ENCODE measurements around the gene ADGRE3.

The ADGRE3 gene

DNA sequence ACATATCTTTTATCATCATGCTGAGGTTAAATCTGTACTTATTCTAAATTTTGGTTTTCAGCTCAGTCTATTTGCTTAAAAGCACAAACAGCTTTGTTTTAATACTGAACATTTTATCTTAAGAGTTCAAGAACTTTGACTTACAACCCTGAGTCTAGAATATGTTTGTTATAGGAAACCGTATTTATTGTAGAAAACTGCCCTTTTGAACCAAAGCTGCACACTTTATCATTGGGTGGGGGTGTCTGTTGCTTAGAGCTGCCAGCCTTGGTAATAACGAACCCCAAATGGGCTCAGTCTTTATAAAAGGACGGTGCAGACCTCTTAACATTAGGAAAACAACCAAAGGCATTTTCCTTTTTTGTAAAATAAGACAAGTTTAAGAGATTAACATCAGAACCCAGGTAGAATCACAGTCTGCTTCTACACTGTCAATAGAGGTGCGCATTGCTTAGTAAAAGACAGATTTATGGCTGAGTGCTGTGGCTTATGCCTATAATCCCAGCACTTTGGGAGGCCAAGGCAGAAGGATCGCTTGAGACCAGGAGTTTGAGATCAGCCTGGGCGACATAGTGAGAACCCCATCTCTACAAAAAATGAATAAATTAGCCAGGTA lies 14.7 kb downstream of the ADGRE3 start (continued):
- TF ChIP-seq ZNF747 (tag by site-specific recombination; IDR thresholded peaks at IDR 0.05): no peak
- TF ChIP-seq, protein P1, sequence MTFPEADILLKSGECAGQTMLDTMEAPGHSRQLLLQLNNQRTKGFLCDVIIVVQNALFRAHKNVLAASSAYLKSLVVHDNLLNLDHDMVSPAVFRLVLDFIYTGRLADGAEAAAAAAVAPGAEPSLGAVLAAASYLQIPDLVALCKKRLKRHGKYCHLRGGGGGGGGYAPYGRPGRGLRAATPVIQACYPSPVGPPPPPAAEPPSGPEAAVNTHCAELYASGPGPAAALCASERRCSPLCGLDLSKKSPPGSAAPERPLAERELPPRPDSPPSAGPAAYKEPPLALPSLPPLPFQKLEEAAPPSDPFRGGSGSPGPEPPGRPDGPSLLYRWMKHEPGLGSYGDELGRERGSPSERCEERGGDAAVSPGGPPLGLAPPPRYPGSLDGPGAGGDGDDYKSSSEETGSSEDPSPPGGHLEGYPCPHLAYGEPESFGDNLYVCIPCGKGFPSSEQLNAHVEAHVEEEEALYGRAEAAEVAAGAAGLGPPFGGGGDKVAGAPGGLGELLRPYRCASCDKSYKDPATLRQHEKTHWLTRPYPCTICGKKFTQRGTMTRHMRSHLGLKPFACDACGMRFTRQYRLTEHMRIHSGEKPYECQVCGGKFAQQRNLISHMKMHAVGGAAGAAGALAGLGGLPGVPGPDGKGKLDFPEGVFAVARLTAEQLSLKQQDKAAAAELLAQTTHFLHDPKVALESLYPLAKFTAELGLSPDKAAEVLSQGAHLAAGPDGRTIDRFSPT (tag by site-specific recombination; IDR thresholded peaks at IDR 0.05): no peak
- TF ChIP-seq, protein P2, sequence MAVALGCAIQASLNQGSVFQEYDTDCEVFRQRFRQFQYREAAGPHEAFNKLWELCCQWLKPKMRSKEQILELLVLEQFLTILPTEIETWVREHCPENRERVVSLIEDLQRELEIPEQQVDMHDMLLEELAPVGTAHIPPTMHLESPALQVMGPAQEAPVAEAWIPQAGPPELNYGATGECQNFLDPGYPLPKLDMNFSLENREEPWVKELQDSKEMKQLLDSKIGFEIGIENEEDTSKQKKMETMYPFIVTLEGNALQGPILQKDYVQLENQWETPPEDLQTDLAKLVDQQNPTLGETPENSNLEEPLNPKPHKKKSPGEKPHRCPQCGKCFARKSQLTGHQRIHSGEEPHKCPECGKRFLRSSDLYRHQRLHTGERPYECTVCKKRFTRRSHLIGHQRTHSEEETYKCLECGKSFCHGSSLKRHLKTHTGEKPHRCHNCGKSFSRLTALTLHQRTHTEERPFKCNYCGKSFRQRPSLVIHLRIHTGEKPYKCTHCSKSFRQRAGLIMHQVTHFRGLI (tag by site-specific recombination; IDR thresholded peaks at IDR 0.05): no peak

DNA sequence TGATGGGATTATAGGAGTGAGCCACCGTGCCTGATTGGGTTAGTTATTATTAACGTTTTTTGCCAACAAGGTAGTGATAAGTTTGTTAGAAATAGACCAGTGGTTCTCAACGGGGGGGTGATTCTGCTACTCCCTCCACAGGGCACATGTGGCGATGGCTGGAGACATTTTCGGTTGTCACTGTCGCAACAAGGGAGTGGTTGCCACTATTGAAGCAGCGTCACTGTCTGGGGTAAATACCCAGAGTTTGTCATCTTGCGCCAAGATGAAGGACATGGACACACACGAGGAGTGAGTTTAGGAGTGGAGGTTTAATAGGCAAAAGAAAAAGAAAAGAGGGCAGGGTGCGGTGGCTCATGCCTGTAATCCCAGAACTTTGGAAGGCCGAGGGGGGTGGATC lies 18.9 kb downstream of the ADGRE3 start:
- no peak overlapping the region for H3K27ac ChIP-seq (ENCODE audit: extremely low read depth, low read depth, low read length)
- H3K4me3 ChIP-seq (ENCODE audit: low read depth, low read length): no peak overlapping the region
- ChIA-PET POLR2A (no interaction called here), CTCF (no interaction called here)
- TF ChIP-seq, protein P3, sequence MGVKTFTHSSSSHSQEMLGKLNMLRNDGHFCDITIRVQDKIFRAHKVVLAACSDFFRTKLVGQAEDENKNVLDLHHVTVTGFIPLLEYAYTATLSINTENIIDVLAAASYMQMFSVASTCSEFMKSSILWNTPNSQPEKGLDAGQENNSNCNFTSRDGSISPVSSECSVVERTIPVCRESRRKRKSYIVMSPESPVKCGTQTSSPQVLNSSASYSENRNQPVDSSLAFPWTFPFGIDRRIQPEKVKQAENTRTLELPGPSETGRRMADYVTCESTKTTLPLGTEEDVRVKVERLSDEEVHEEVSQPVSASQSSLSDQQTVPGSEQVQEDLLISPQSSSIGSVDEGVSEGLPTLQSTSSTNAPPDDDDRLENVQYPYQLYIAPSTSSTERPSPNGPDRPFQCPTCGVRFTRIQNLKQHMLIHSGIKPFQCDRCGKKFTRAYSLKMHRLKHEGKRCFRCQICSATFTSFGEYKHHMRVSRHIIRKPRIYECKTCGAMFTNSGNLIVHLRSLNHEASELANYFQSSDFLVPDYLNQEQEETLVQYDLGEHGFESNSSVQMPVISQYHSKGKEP (tag by site-specific recombination; IDR thresholded peaks at IDR 0.05): no peak
- no peaks in the 10 kb centered on the region for H3K9me3 ChIP-seq (ENCODE audit: control insufficient read depth, insufficient read depth, low read depth, low read length)
- H3K4me1 ChIP-seq (ENCODE audit: control insufficient read depth, insufficient read depth, low read length): no peaks in the 10 kb centered on the region
- H3K36me3 ChIP-seq (ENCODE audit: control insufficient read depth in 2 of 2, insufficient read depth in 1 of 2, low read length in 2 of 2): no peaks in the 10 kb centered on the region

DNA sequence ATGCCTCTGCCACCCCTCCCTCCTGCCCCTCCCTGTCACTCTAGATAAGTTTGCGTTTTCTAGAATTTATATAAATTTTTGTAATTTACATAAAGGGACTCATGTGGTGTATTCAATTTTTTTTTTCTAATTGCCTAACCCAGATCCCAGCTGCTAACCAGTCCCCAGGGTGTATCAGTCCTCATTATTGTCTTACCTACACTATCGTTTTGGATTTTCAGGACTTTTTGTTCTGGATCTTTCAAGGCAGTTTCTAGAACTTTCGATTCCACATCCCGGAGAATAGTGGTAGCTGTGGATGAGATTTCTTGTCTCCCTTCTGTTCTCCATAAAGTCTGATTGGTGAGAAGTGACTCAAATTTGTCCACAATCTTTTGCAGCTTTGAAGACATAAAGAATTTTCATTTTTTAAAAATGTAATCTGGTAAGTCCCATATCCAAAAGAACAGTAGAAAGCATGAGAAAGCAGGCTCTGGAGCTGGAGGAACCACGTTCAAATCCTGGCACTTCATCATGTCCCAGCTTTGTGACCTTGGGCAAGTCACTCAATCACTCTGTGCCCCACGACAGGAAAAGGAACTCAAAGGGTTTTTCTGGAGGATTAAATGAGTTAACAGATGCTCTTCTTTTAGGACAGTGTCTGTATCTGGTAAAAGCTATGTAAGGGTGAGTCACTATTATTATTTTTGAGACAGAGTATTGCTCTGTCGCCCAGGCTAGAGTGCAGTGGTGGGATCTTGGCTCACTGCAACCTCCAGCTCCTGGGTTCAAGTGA lies 19.7 kb downstream of the ADGRE3 start:
- no peaks in the 10 kb centered on the region for H3K9me3 ChIP-seq (ENCODE audit: control insufficient read depth, insufficient read depth, low read depth, low read length)
- H3K36me3 ChIP-seq (ENCODE audit: control insufficient read depth in 2 of 2, insufficient read depth in 1 of 2, low read length in 2 of 2): no peaks in the 10 kb centered on the region
- TF ChIP-seq, protein P3 (tag by site-specific recombination; IDR thresholded peaks at IDR 0.05): no peak
- TF ChIP-seq ZNF658 (tag by site-specific recombination; IDR thresholded peaks at IDR 0.05) (no peak), ZBTB48 (tag by site-specific recombination; IDR thresholded peaks at IDR 0.05) (no peak), EGR2 (tag by site-specific recombination; IDR thresholded peaks at IDR 0.05; ENCODE audit: low read depth) (no peak), ZNF785 (tag by site-specific recombination; IDR thresholded peaks at IDR 0.05) (no peak), TRIM28 (IDR thresholded peaks at IDR 0.05; ENCODE audit: borderline replicate concordance, low read length) (no peak), SP7 (tag by site-specific recombination; IDR thresholded peaks at IDR 0.05) (no peak), ZNF514 (tag by site-specific recombination; IDR thresholded peaks at IDR 0.05) (no peak), ZNF596 (tag by site-specific recombination; IDR thresholded peaks at IDR 0.05) (no peak), ZNF626 (tag by site-specific recombination; IDR thresholded peaks at IDR 0.05) (no peak)
- TF ChIP-seq, protein P4, sequence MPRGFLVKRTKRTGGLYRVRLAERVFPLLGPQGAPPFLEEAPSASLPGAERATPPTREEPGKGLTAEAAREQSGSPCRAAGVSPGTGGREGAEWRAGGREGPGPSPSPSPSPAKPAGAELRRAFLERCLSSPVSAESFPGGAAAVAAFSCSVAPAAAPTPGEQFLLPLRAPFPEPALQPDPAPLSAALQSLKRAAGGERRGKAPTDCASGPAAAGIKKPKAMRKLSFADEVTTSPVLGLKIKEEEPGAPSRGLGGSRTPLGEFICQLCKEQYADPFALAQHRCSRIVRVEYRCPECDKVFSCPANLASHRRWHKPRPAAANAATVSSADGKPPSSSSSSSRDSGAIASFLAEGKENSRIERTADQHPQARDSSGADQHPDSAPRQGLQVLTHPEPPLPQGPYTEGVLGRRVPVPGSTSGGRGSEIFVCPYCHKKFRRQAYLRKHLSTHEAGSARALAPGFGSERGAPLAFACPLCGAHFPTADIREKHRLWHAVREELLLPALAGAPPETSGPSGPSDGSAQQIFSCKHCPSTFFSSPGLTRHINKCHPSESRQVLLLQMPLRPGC (tag by site-specific recombination; IDR thresholded peaks at IDR 0.05): no peak
- POLR2A ChIA-PET: no interaction called here
- CTCF ChIA-PET: interaction anchor here (0.6 kb wide), 1 partner anchor 25 kb away, joined by 3 read pairs; no protein-coding TSS in a partner anchor
- no peak overlapping the region for H3K27ac ChIP-seq (ENCODE audit: extremely low read depth, low read depth, low read length)
- no peaks in the 10 kb centered on the region for H3K4me1 ChIP-seq (ENCODE audit: control insufficient read depth, insufficient read depth, low read length)
- H3K4me3 ChIP-seq (ENCODE audit: low read depth, low read length): no peak overlapping the region
